Liver (tissue), 9 donors: ENCODE measurements around the gene SMIM5. TPM values are rescaled to one million over a fixed set of nuclear protein-coding genes. Genes with fewer than 3 reads are reported as not detected.

Source experiments
- DNase-seq: peaks from one replicate; pipeline ENCODE4 v3.0.0-alpha.2; 2017; ENCODE audit warnings: low spot score
- H3K27ac ChIP-seq, 2 donors: one replicate each; pipeline ENCODE4 v1.7.0; 2013; ENCODE audit warnings: inconsistent platforms in 2 of 2, low read length in 2 of 2, control low read depth in 1 of 2, low read depth in 1 of 2, mild to moderate bottlenecking in 1 of 2
- H3K27me3 ChIP-seq, 4 donors: one replicate each; pipeline versions ENCODE4 v1.6.1 to v1.7.0; 2013; ENCODE audit warnings: low read length in 3 of 4, inconsistent platforms in 1 of 4, mild to moderate bottlenecking in 1 of 4, moderate library complexity in 1 of 4; ENCODE audit not compliant: control insufficient read depth in 4 of 4, insufficient read depth in 4 of 4
- H3K36me3 ChIP-seq, 4 donors: one replicate each; pipeline versions ENCODE4 v1.6.1 to v1.7.0; 2013; ENCODE audit warnings: low read length in 3 of 4, mild to moderate bottlenecking in 3 of 4, low read depth in 1 of 4, moderate library complexity in 1 of 4; ENCODE audit not compliant: control insufficient read depth in 4 of 4, insufficient read depth in 3 of 4
- H3K4me1 ChIP-seq, 4 donors: one replicate each; pipeline versions ENCODE4 v1.6.1 to v1.7.0; 2013; ENCODE audit warnings: low read length in 3 of 4, mild to moderate bottlenecking in 3 of 4, moderate library complexity in 1 of 4; ENCODE audit not compliant: control insufficient read depth in 4 of 4, insufficient read depth in 4 of 4
- H3K4me3 ChIP-seq, 3 donors: one replicate each; pipeline versions ENCODE4 v1.6.1 to v1.7.0; 2013; ENCODE audit warnings: low read length in 3 of 3, control low read depth in 1 of 3, low read depth in 1 of 3, mild to moderate bottlenecking in 1 of 3
- H3K9ac ChIP-seq, 2 donors: one replicate each; pipeline ENCODE4 v1.7.0; 2013; ENCODE audit warnings: low read length in 2 of 2, mild to moderate bottlenecking in 2 of 2, moderate library complexity in 2 of 2, control low read depth in 1 of 2, low read depth in 1 of 2
- H3K9me3 ChIP-seq, 4 donors: one replicate each; pipeline versions ENCODE4 v1.6.1 to v1.7.0; 2013; ENCODE audit warnings: low read length in 3 of 4; ENCODE audit not compliant: control insufficient read depth in 4 of 4
- EGR1 ChIP-seq, 2 donors: IDR thresholded peaks; 2 replicates each; pipeline ENCODE4 v1.6.1; 2016 to 2018; ENCODE audit warnings: antibody characterized with exemption in 2 of 2, low read depth in 2 of 2
- FOXA1 ChIP-seq: IDR thresholded peaks from 2 replicates; pipeline ENCODE4 v1.6.1; 2016; ENCODE audit warnings: antibody characterized with exemption
- JUND ChIP-seq, 2 donors: IDR thresholded peaks; 2 replicates each; pipeline ENCODE4 v1.6.1; 2016; ENCODE audit warnings: antibody characterized with exemption in 2 of 2
- NR2F2 ChIP-seq: IDR thresholded peaks from 2 replicates; pipeline ENCODE4 v1.6.1; 2016; ENCODE audit warnings: antibody characterized with exemption
- RAD21 ChIP-seq, 2 donors: IDR thresholded peaks; 2 replicates each; pipeline ENCODE4 v1.6.1; 2016; ENCODE audit warnings: antibody characterized with exemption in 2 of 2, mild to moderate bottlenecking in 2 of 2
- RXRA ChIP-seq, 2 donors: IDR thresholded peaks; 2 replicates each; pipeline ENCODE4 v1.6.1; 2017 to 2018; ENCODE audit warnings: antibody characterized with exemption in 2 of 2, mild to moderate bottlenecking in 1 of 2
- SP1 ChIP-seq: IDR thresholded peaks from 2 replicates; pipeline ENCODE4 v1.6.1; 2018; ENCODE audit warnings: antibody characterized with exemption, mild to moderate bottlenecking
- TAF1 ChIP-seq: conservative IDR thresholded peaks from 2 replicates; pipeline ENCODE4 v1.6.1; 2016; ENCODE audit warnings: antibody characterized with exemption, mild to moderate bottlenecking
- YY1 ChIP-seq: IDR thresholded peaks from 2 replicates; pipeline ENCODE4 v1.6.1; 2016; ENCODE audit warnings: antibody characterized with exemption, mild to moderate bottlenecking
- WGBS: extraction: QIAGEN DNeasy Blood & Tissue Kit; methylation state at CpG from one replicate; pipeline ENCODE4 v1.1.7; 2013; 5-methylcytosine and 5-hydroxymethylcytosine counted together
- polyA plus RNA-seq, 2 donors: library from polyadenylated mRNA; stranded (reverse) in 1 of 2; unstranded in 1 of 2; fragments of 200-250 nt in 1 of 2; fragments of >200 nt in 1 of 2; fragmentation: Nextera tagmentation in 1 of 2; extraction: Ambion mirVana in 1 of 2; gene quantifications; one replicate each; pipeline versions ENCODE4 v1.2.1 to v1.2.3, GENCODE V29; 2013 to 2015
- total RNA-seq, 2 donors: library from RNA; depleted of rRNA; stranded (reverse); fragments of >200 nt; gene quantifications; one replicate each; pipeline ENCODE4 v1.2.3, GENCODE V29; 2014
- TF ChIP-seq, protein P1 (sequence below): IDR thresholded peaks from 2 replicates; pipeline ENCODE4 v1.6.1; 2016; ENCODE audit warnings: antibody characterized with exemption, mild to moderate bottlenecking
- TF ChIP-seq, protein P2 (sequence below): IDR thresholded peaks from 2 replicates; pipeline ENCODE4 v1.6.1; 2016; ENCODE audit warnings: antibody characterized with exemption
- TF ChIP-seq, protein P3 (sequence below): IDR thresholded peaks from 2 replicates; pipeline ENCODE4 v1.6.1; 2016; ENCODE audit warnings: antibody characterized with exemption
- donor health status: healthy.
- donor health status: healthy.
- donor health status: healthy.
- donor health status: healthy.
- donor health status: healthy.

SMIM5 gene
- total and polyA plus RNA-seq, 4 donors, result 0.10 to 54.9 (median 0.18) TPM

DNA sequence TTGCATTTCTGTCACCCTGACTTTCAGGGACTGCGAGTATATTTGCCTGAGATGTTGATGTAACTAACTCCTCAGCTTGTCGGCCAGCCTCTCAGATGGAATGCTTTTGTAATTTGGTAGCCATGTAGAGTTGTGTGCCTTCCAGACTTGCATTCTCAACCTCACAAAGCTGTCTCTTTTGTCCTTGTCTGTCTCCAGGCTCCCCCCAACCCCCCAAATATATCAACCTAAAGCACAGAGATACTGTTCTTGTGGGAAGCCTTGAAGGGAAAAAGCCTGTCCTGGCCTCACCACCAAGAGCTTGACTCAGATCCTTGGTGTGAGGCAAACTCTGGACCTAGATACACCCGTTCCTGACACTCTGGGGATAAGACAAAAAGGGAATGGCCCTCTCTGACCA lies 52.3 kb downstream of the SMIM5 start (continued):
- TF ChIP-seq TAF1, result no peak

GRCh38 chr17:75688209-75688825 lies 55.1 kb downstream of the SMIM5 start:
- Histone ChIP-seq H3K36me3 (peaks cover 0 to 24% (median 3%) of the 10 kb centered on the region in 4 donors), H3K27ac (peak overlapping the region in 1 of 2 donors; percentile 27), H3K9me3 (no peaks in the 10 kb centered on the region), H3K27me3 (no peaks in the 10 kb centered on the region), H3K4me1 (no peaks in the 10 kb centered on the region), H3K9ac (no peak overlapping the region), H3K4me3 (no peak overlapping the region)
- TF ChIP-seq FOXA1 (no peak), SP1 (no peak), RAD21 (IDR thresholded peaks at IDR 0.05) (no peak), TAF1 (no peak), RXRA (IDR thresholded peaks at IDR 0.05) (no peak)
- TF ChIP-seq, protein P1, sequence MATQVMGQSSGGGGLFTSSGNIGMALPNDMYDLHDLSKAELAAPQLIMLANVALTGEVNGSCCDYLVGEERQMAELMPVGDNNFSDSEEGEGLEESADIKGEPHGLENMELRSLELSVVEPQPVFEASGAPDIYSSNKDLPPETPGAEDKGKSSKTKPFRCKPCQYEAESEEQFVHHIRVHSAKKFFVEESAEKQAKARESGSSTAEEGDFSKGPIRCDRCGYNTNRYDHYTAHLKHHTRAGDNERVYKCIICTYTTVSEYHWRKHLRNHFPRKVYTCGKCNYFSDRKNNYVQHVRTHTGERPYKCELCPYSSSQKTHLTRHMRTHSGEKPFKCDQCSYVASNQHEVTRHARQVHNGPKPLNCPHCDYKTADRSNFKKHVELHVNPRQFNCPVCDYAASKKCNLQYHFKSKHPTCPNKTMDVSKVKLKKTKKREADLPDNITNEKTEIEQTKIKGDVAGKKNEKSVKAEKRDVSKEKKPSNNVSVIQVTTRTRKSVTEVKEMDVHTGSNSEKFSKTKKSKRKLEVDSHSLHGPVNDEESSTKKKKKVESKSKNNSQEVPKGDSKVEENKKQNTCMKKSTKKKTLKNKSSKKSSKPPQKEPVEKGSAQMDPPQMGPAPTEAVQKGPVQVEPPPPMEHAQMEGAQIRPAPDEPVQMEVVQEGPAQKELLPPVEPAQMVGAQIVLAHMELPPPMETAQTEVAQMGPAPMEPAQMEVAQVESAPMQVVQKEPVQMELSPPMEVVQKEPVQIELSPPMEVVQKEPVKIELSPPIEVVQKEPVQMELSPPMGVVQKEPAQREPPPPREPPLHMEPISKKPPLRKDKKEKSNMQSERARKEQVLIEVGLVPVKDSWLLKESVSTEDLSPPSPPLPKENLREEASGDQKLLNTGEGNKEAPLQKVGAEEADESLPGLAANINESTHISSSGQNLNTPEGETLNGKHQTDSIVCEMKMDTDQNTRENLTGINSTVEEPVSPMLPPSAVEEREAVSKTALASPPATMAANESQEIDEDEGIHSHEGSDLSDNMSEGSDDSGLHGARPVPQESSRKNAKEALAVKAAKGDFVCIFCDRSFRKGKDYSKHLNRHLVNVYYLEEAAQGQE, result no peak
- TF ChIP-seq, protein P2, sequence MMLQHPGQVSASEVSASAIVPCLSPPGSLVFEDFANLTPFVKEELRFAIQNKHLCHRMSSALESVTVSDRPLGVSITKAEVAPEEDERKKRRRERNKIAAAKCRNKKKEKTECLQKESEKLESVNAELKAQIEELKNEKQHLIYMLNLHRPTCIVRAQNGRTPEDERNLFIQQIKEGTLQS, result no peak
- DNase-seq, result no peak
- 82% methylated on average over 11 of the region's 11 CpGs for WGBS

DNA sequence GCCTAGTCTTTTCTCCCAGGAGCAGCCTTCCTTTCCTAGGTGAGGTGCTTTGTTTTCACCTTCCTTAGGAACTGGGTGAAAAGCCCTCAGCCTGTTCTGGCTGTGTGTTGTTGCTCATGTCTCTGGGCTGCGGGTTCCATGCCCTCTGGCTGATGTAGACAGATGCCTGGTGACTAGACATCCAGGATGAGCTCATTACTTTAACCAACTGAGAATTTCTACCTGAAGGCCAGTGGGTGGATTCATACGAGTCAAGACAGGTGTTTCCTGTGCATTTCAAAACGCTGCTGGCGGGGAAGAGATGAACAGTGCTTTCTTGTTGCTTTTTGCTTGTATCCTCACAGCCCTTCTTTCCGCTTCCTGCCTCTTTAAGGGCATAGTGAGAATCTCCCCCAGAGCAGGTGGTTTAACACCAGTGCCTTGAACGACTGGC lies 56.2 kb downstream of the SMIM5 start:
- H3K4me3 ChIP-seq, result no peak overlapping the region
- peaks cover 2 to 31% (median 4%) of the 10 kb centered on the region in 4 donors for H3K36me3 ChIP-seq
- no peaks in the 10 kb centered on the region for H3K4me1 ChIP-seq
- no peak overlapping the region for H3K27ac ChIP-seq
- TF ChIP-seq YY1 (no peak), NR2F2 (no peak), FOXA1 (no peak), JUND (IDR thresholded peaks at IDR 0.05) (no peak), RAD21 (IDR thresholded peaks at IDR 0.05) (no peak), EGR1 (IDR thresholded peaks at IDR 0.05; ENCODE audit: low read depth in 2 of 2) (no peak)
- TF ChIP-seq, protein P1, result no peak
- TF ChIP-seq, protein P3, sequence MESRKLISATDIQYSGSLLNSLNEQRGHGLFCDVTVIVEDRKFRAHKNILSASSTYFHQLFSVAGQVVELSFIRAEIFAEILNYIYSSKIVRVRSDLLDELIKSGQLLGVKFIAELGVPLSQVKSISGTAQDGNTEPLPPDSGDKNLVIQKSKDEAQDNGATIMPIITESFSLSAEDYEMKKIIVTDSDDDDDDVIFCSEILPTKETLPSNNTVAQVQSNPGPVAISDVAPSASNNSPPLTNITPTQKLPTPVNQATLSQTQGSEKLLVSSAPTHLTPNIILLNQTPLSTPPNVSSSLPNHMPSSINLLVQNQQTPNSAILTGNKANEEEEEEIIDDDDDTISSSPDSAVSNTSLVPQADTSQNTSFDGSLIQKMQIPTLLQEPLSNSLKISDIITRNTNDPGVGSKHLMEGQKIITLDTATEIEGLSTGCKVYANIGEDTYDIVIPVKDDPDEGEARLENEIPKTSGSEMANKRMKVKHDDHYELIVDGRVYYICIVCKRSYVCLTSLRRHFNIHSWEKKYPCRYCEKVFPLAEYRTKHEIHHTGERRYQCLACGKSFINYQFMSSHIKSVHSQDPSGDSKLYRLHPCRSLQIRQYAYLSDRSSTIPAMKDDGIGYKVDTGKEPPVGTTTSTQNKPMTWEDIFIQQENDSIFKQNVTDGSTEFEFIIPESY, result no peak
- H3K27me3 ChIP-seq, result no peaks in the 10 kb centered on the region
- H3K9ac ChIP-seq, result no peak overlapping the region
- no peaks in the 10 kb centered on the region for H3K9me3 ChIP-seq
- 88% methylated on average over 6 of the region's 6 CpGs for WGBS
- no peak for DNase-seq
